Brain microvascular endothelial cell (primary cell): ENCODE data around the gene HAPLN3.

Source experiments
- DNase-seq: peaks from one replicate; pipeline ENCODE4 v3.0.0-alpha.2; 2020
- H3K27ac ChIP-seq: fragments of 250-450 bp; sonication (Bioruptor Pico); 2 replicates; pipeline ENCODE4 v1.5.1; 2020; ENCODE audit warnings: mild to moderate bottlenecking, moderate library complexity
- H3K27me3 ChIP-seq: fragments of 250-450 bp; sonication (Bioruptor Pico); replicated peaks from 2 replicates; pipeline ENCODE4 v1.5.1; 2020; ENCODE audit warnings: mild to moderate bottlenecking
- H3K36me3 ChIP-seq: fragments of 250-450 bp; sonication (Bioruptor Pico); replicated peaks from 2 replicates; pipeline ENCODE4 v1.5.1; 2020; ENCODE audit warnings: mild to moderate bottlenecking
- H3K4me3 ChIP-seq: 2 replicates; pipeline ENCODE4 v1.5.1; 2011; ENCODE audit warnings: low read depth, mild to moderate bottlenecking, control low read depth, low read length, moderate library complexity
- in situ Hi-C: cut with HindIII; loops from 2 replicates; pipeline ENCODE4 v1.10.0; 2017; ENCODE audit warnings: low sequenced_read_pairs, low pct_ligation_motif_present
- TF ChIP-seq, protein P1 (sequence below): IDR thresholded peaks from 2 replicates; pipeline ENCODE4 v1.5.1; 2011; ENCODE audit warnings: low read depth, mild to moderate bottlenecking, moderate library complexity, low read length, control low read depth, inconsistent platforms; ENCODE audit errors: missing control alignments

HAPLN3 gene

DNA sequence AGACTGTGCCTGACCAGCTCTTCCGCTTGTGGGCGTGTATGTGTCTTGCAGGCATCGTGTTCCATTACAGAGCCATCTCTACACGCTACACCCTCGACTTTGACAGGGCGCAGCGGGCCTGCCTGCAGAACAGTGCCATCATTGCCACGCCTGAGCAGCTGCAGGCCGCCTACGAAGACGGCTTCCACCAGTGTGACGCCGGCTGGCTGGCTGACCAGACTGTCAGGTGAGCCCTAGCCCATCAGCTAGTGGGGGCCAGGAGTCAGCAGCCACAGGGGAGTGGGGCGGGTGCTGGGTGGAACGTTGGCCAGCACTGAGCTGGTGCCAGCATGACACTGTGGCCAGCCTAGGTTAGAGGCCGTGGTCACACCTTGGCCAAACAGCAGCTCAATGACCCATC, 55.4 kb downstream of the HAPLN3 start:
- Histone ChIP-seq H3K27ac (no peak overlapping the region), H3K36me3 (no peaks in the 10 kb centered on the region), H3K4me3 (no peak overlapping the region), H3K27me3 (no peaks in the 10 kb centered on the region)
- in situ Hi-C loops, result no loop called here
- TF ChIP-seq, protein P1, sequence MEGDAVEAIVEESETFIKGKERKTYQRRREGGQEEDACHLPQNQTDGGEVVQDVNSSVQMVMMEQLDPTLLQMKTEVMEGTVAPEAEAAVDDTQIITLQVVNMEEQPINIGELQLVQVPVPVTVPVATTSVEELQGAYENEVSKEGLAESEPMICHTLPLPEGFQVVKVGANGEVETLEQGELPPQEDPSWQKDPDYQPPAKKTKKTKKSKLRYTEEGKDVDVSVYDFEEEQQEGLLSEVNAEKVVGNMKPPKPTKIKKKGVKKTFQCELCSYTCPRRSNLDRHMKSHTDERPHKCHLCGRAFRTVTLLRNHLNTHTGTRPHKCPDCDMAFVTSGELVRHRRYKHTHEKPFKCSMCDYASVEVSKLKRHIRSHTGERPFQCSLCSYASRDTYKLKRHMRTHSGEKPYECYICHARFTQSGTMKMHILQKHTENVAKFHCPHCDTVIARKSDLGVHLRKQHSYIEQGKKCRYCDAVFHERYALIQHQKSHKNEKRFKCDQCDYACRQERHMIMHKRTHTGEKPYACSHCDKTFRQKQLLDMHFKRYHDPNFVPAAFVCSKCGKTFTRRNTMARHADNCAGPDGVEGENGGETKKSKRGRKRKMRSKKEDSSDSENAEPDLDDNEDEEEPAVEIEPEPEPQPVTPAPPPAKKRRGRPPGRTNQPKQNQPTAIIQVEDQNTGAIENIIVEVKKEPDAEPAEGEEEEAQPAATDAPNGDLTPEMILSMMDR, result no peak
- no peak for DNase-seq

DNA sequence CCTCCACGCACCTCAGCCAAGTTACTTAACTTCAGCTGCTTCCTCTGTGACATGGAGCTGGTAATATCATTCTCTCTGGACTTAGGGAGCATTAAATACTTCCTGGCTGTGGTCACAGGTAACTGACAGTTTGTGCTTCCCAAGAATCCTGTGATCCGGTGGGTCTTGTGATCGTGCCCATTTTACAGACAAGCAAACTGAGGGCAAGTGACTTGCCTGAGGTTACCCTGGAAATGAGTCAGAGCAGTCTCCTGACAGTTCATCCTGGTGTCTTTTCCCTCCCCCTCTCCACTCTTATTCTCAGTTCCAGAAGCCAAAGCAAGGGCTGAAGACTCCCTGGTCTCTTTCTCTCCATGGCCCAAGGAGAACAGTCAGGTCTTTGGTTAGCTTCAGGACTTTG, 56.2 kb downstream of the HAPLN3 start:
- Histone ChIP-seq H3K4me3 (no peak overlapping the region), H3K36me3 (no peaks in the 10 kb centered on the region), H3K27me3 (no peaks in the 10 kb centered on the region), H3K27ac (no peak overlapping the region)
- TF ChIP-seq, protein P1, result no peak
- DNase-seq, result no peak
- in situ Hi-C loops, result no loop called here

DNA sequence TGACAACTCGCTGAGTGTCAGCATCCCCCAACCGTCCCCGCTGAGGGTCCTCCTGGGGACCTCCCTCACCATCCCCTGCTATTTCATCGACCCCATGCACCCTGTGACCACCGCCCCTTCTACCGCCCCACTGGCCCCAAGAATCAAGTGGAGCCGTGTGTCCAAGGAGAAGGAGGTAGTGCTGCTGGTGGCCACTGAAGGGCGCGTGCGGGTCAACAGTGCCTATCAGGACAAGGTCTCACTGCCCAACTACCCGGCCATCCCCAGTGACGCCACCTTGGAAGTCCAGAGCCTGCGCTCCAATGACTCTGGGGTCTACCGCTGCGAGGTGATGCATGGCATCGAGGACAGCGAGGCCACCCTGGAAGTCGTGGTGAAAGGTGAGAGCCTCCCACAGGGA, 56.7 kb downstream of the HAPLN3 start:
- DNase-seq, result no peak
- TF ChIP-seq, protein P1, result no peak
- no peak overlapping the region for H3K4me3 ChIP-seq
- in situ Hi-C loops, result no loop called here
- H3K27me3 ChIP-seq, result no peaks in the 10 kb centered on the region
- no peaks in the 10 kb centered on the region for H3K36me3 ChIP-seq
- H3K27ac ChIP-seq, result no peak overlapping the region

DNA sequence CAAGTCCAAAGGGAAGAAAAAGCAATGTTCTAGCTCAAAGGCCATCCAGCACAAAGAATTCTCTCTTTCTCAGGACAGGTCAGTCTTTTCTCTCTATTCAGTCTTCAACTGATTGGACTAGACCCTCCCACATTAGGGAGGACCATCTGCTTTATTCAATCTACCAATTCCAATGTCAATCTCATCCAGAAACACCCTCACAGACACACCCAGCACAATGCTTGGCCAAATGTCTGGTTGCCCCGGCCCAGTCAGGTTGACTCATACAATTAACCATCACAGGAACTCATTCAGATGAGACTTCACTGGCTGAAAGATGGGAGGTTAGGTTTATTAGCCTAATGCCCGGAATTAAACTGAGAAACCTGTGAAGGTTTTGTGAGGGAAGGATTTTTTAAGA, 59.7 kb downstream of the HAPLN3 start:
- peak; percentile 14 for DNase-seq
- in situ Hi-C loops, result no loop called here

DNA sequence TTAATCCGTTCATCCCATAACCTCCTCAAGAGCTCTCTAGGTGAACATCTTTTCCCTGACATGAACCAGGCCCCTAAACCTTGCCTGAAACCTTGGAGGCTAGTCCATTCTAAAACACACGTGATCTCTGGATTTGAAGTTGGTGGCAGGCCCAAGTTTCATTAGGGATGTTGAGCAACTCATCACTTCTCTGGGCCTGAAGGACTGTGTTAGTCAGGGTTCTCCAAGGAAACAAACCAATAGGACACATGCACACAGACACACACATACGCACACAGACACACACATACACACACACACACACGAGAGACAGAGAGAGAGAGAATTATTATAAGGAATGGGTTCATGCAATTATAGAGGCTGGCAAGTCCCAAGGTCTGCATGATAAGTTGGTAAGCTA, 60.2 kb downstream of the HAPLN3 start:
- H3K27ac ChIP-seq, result no peak overlapping the region
- in situ Hi-C loops, result no loop called here
- no peaks in the 10 kb centered on the region for H3K36me3 ChIP-seq
- TF ChIP-seq, protein P1, result no peak
- no peak for DNase-seq
- H3K4me3 ChIP-seq, result no peak overlapping the region
- no peaks in the 10 kb centered on the region for H3K27me3 ChIP-seq

More for the DNA sequence above, 59.7 kb downstream of the HAPLN3 start:
- TF ChIP-seq, protein P1, result no peak
- Histone ChIP-seq H3K27me3 (no peaks in the 10 kb centered on the region), H3K27ac (no peak overlapping the region), H3K36me3 (no peaks in the 10 kb centered on the region), H3K4me3 (no peak overlapping the region)

DNA sequence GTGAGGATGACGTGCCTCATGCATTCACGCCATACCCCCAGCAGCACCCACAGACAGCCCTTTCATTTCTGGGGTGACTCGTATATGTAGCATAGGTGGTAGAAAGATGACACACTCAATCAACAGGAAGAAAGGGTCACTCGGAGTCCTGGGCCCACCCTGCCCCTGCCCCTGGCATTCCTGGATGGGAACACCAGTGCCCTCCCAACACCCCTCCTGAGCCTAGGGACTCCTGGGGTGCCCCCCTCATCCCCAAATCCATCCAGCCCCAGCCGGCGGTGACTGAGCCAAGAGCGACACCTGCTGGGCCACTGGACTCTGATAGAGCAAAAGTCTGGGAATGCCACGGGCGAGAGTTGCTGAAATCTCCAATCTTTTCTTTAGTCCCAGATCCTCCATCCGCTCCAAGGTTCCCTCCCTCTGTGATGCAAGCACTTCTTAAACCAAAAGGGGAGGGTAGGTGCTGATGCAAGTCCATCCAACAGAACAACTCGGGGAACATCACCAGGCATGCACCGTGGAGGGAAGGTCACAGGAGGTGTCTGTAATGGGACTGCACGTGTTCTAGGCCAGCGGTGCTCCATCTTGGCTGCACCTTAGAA, 61.0 kb downstream of the HAPLN3 start:
- in situ Hi-C loops, result no loop called here
- TF ChIP-seq, protein P1, result peak; percentile 86
- no peaks in the 10 kb centered on the region for H3K36me3 ChIP-seq
- H3K4me3 ChIP-seq, result no peak overlapping the region
- no peak overlapping the region for H3K27ac ChIP-seq
- H3K27me3 ChIP-seq, result no peaks in the 10 kb centered on the region
- DNase-seq, result peak; percentile 21
